ENCODE measurements around the gene ST8SIA1.

DNA sequence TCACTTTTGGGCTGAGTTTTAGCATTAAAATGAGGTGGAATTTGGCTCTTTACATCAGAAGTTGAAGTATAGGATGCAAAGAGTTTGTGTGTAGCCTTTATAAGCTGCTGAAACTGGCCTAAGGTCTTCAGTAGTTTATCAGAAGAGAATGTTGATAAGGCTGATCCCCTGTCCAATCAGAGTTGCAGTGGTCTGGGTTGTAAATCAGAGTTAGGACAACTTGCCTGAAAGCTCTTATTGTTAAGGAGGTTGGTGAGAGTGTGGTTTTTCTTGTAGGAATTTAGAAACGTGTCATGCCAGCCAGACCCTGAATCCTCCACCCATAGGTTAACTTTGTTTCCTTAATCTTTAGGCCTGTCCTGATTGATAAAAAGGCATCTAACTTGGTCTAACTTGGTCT is 143.5 kb downstream of the ST8SIA1 start:
- TF ChIP-seq, protein P1, sequence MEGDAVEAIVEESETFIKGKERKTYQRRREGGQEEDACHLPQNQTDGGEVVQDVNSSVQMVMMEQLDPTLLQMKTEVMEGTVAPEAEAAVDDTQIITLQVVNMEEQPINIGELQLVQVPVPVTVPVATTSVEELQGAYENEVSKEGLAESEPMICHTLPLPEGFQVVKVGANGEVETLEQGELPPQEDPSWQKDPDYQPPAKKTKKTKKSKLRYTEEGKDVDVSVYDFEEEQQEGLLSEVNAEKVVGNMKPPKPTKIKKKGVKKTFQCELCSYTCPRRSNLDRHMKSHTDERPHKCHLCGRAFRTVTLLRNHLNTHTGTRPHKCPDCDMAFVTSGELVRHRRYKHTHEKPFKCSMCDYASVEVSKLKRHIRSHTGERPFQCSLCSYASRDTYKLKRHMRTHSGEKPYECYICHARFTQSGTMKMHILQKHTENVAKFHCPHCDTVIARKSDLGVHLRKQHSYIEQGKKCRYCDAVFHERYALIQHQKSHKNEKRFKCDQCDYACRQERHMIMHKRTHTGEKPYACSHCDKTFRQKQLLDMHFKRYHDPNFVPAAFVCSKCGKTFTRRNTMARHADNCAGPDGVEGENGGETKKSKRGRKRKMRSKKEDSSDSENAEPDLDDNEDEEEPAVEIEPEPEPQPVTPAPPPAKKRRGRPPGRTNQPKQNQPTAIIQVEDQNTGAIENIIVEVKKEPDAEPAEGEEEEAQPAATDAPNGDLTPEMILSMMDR (IDR thresholded peaks at IDR 0.05), result no peak
- TF ChIP-seq EP300 (IDR thresholded peaks at IDR 0.05), result no peak
- TF ChIP-seq POLR2AphosphoS5 (IDR thresholded peaks at IDR 0.05), result no peak

Measured in suprapubic skin (tissue), 4 donors.